Measurements from ENCODE around the gene ACAA2. TPM values are rescaled to one million over a fixed set of nuclear protein-coding genes. Genes with fewer than 3 reads are reported as not detected.

The ACAA2 gene
- total RNA-seq, 1 experiment from 2014 or later: 18.2 TPM

DNA sequence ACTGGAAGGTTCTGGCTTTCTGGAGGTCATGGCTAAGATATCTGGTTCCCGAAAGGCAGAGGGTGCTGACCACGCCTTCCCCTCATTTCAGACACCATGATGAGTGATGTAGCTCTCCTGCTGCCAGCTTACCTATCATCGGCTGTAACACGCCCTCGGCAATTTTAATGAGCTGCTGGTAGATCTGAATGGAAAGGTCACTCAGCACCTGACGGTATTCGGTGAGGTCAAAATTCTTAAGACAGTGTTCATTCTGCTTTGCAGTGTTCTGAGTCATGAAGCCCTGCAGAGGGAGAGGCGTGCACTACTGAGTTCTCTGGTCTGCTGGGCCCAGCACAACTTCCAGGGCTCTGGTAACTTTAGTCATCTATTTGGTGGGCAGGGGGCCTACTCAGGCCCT is 25.7 kb upstream of the ACAA2 start:
- Histone ChIP-seq H3K79me2 (ENCODE audit: insufficient read depth, low read length) (no peaks in the 10 kb centered on the region), H3K36me3 (ENCODE audit: control insufficient read depth in 1 of 2, insufficient read depth in 2 of 2, low read length in 2 of 2) (peaks cover 5 to 12% of the 10 kb centered on the region in 2 experiments; a peak in 3 of 4 replicates), H3K4me2 (ENCODE audit: low read length) (peak overlapping the region; percentile 51), H3K4me1 (ENCODE audit: control insufficient read depth in 1 of 2, insufficient read depth in 2 of 2, low read length in 2 of 2) (peaks cover 0 to 24% of the 10 kb centered on the region in 2 experiments; a peak in 2 of 4 replicates), H3K4me3 (replicated peaks in 1 of 2; ENCODE audit: low read depth in 1 of 2, low read length in 2 of 2) (no peak overlapping the region), H3K9ac (ENCODE audit: low read length) (peak overlapping the region; percentile 23; the same call in 1 of the 2 replicates), H3K9me3 (ENCODE audit: control insufficient read depth in 1 of 2, insufficient read depth in 1 of 2, low read depth in 1 of 2, low read length in 2 of 2) (no peaks in the 10 kb centered on the region), H2AFZ (ENCODE audit: low read depth, low read length, poor library complexity, severe bottlenecking) (no peak overlapping the region), H3K27me3 (ENCODE audit: insufficient read depth, low read length) (no peaks in the 10 kb centered on the region), H3K9me2 (ENCODE audit: insufficient read depth) (no peaks in the 10 kb centered on the region), H3K27ac (ENCODE audit: low read depth, low read length) (no peak overlapping the region), H4K20me1 (ENCODE audit: insufficient read depth) (no peaks in the 10 kb centered on the region)
- ChIA-PET CTCF (no interaction called here), POLR2A (no interaction called here), RAD21 (ENCODE audit: low non-redundant PET in 1 of 2, low total read pairs in 2 of 2, uncharacterized antibody in 2 of 2, unreplicated experiment in 2 of 2) (no interaction called here)
- intact Hi-C loops (cut with micrococcal nuclease): no loop called here
- ATAC-seq: peak; percentile 86
- DNase-seq (ENCODE audit: low read depth, low spot score): peak; percentile 49
- no TSS peak for BruUV-seq (replicated peaks)
- TF ChIP-seq, protein P1, sequence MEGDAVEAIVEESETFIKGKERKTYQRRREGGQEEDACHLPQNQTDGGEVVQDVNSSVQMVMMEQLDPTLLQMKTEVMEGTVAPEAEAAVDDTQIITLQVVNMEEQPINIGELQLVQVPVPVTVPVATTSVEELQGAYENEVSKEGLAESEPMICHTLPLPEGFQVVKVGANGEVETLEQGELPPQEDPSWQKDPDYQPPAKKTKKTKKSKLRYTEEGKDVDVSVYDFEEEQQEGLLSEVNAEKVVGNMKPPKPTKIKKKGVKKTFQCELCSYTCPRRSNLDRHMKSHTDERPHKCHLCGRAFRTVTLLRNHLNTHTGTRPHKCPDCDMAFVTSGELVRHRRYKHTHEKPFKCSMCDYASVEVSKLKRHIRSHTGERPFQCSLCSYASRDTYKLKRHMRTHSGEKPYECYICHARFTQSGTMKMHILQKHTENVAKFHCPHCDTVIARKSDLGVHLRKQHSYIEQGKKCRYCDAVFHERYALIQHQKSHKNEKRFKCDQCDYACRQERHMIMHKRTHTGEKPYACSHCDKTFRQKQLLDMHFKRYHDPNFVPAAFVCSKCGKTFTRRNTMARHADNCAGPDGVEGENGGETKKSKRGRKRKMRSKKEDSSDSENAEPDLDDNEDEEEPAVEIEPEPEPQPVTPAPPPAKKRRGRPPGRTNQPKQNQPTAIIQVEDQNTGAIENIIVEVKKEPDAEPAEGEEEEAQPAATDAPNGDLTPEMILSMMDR (IDR thresholded peaks at IDR 0.05 in 2 of 3, conservative IDR thresholded peaks at IDR 0.05 in 1 of 3; ENCODE audit: borderline replicate concordance in 1 of 3, insufficient read depth in 1 of 3, low read depth in 2 of 3, low read length in 2 of 3): no peak

DNA sequence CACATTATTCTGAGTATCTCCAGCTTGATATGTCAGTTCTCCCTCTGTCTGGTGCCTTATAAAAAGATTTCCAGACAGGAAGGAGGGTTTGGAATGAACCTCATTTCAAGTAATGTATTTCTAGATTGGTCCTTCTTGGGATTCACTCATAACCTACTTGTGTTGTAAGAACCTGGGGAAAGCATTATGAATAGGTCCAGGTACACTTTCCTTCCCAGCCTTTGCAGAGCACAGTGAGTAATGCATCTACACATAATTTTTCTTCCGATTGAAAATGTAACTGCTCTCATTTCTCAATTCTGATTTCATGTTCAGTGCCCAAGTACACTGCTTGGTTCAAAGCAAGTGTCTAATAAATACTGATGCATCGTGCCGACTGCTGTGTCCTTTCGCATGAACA is 25.0 kb upstream of the ACAA2 start:
- Histone ChIP-seq H4K20me1 (ENCODE audit: insufficient read depth) (no peaks in the 10 kb centered on the region), H3K9ac (ENCODE audit: low read length) (no peak overlapping the region), H3K9me3 (ENCODE audit: control insufficient read depth in 1 of 2, insufficient read depth in 1 of 2, low read depth in 1 of 2, low read length in 2 of 2) (no peaks in the 10 kb centered on the region), H3K79me2 (ENCODE audit: insufficient read depth, low read length) (no peaks in the 10 kb centered on the region), H3K4me3 (replicated peaks in 1 of 2; ENCODE audit: low read depth in 1 of 2, low read length in 2 of 2) (no peak overlapping the region), H3K4me1 (ENCODE audit: control insufficient read depth in 1 of 2, insufficient read depth in 2 of 2, low read length in 2 of 2) (peaks cover 0 to 24% of the 10 kb centered on the region in 2 experiments; a peak in 2 of 4 replicates), H3K4me2 (ENCODE audit: low read length) (peak overlapping the region; percentile 51), H3K9me2 (ENCODE audit: insufficient read depth) (no peaks in the 10 kb centered on the region), H3K27ac (ENCODE audit: low read depth, low read length) (no peak overlapping the region), H3K36me3 (ENCODE audit: control insufficient read depth in 1 of 2, insufficient read depth in 2 of 2, low read length in 2 of 2) (peaks cover 5 to 12% of the 10 kb centered on the region in 2 experiments; a peak in 3 of 4 replicates), H3K27me3 (ENCODE audit: insufficient read depth, low read length) (no peaks in the 10 kb centered on the region), H2AFZ (ENCODE audit: low read depth, low read length, poor library complexity, severe bottlenecking) (no peak overlapping the region)
- ChIA-PET CTCF (no interaction called here), POLR2A (no interaction called here), RAD21 (ENCODE audit: low non-redundant PET in 1 of 2, low total read pairs in 2 of 2, uncharacterized antibody in 2 of 2, unreplicated experiment in 2 of 2) (interaction anchor here in 1 of 2 experiments (0.7 kb wide), 1 partner anchor 54 kb away, joined by 3 read pairs; no protein-coding TSS in a partner anchor)
- intact Hi-C loops (cut with micrococcal nuclease): no loop called here
- DNase-seq (ENCODE audit: low read depth, low spot score) (no peak), ATAC-seq (no peak)
- no peak for TF ChIP-seq SIN3A (IDR thresholded peaks at IDR 0.05; ENCODE audit: low read depth)
- no peak for TF ChIP-seq CEBPB (IDR thresholded peaks at IDR 0.05; ENCODE audit: low read depth)
- TF ChIP-seq FOSL1 (IDR thresholded peaks at IDR 0.05; ENCODE audit: low read depth): no peak
- TF ChIP-seq SP1 (IDR thresholded peaks at IDR 0.05; ENCODE audit: low read depth): no peak
- TF ChIP-seq, protein P1 (IDR thresholded peaks at IDR 0.05 in 2 of 3, conservative IDR thresholded peaks at IDR 0.05 in 1 of 3; ENCODE audit: borderline replicate concordance in 1 of 3, insufficient read depth in 1 of 3, low read depth in 2 of 3, low read length in 2 of 3): no peak
- TF ChIP-seq, protein P2, sequence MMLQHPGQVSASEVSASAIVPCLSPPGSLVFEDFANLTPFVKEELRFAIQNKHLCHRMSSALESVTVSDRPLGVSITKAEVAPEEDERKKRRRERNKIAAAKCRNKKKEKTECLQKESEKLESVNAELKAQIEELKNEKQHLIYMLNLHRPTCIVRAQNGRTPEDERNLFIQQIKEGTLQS (IDR thresholded peaks at IDR 0.05): no peak
- TF ChIP-seq EGR1 (IDR thresholded peaks at IDR 0.05; ENCODE audit: low read depth): no peak
- TF ChIP-seq EZH2phosphoT487 (IDR thresholded peaks at IDR 0.05; ENCODE audit: borderline replicate concordance): no peak
- TF ChIP-seq POLR2AphosphoS5 (IDR thresholded peaks at IDR 0.05; ENCODE audit: low read depth, low read length): no peak
- no TSS peak for BruUV-seq (replicated peaks)
